Measurements from ENCODE around the gene OTOS. TPM values are rescaled to one million over a fixed set of nuclear protein-coding genes. Genes with fewer than 3 reads are reported as not detected.

The OTOS gene
- total and polyA plus RNA-seq, 2 of the 13 experiments (the other 11 are each of a cell fraction or from before 2014, with no cell fraction given), result not detected

- Histone ChIP-seq H3K4me3 (replicated peaks in 1 of 3; ENCODE audit: insufficient read depth in 1 of 3, low read depth in 2 of 3, low read length in 3 of 3) (no peak overlapping the region), H2AFZ (ENCODE audit: low read length) (no peak overlapping the region), H3K27me3 (ENCODE audit: control insufficient read depth in 1 of 2, insufficient read depth in 2 of 2, low read length in 2 of 2) (peaks cover 8 to 41% of the 10 kb centered on the region in 2 experiments), H3K4me2 (ENCODE audit: low read depth, low read length) (no peak overlapping the region), H3K9me3 (ENCODE audit: low read length) (no peaks in the 10 kb centered on the region), H4K20me1 (ENCODE audit: insufficient read depth, low read length) (no peaks in the 10 kb centered on the region), H3K9ac (ENCODE audit: insufficient read depth, low read depth, low read length) (no peak overlapping the region), H3K27ac (ENCODE audit: extremely low read length, insufficient read depth, low read length) (no peak overlapping the region), H3K79me2 (ENCODE audit: insufficient read depth, low read length) (no peaks in the 10 kb centered on the region), H3K36me3 (replicated peaks in 1 of 2; ENCODE audit: control insufficient read depth in 1 of 2, insufficient read depth in 2 of 2, low read length in 2 of 2) (no peaks in the 10 kb centered on the region), H3K4me1 (ENCODE audit: insufficient read depth, low read length) (no peaks in the 10 kb centered on the region)
- no peak for FAIRE-seq
- ChIA-PET POLR2A (no interaction called here), CTCF (ENCODE audit: low intra/inter-chr PET ratio, low total read pairs) (no interaction called here)
- no peak for DNase-seq (ENCODE audit: low spot score)
- WGBS (ENCODE audit: low lambda C conversion rate), result 3% methylated on average over 5 of the region's 5 CpGs
- in situ Hi-C loops (cut with HindIII; ENCODE audit: extremely low pct_ligation_motif_present, low pct_unique_long_range_greater_than_20kb), result no loop called here
- intact Hi-C loops (cut with micrococcal nuclease; ENCODE audit: unreplicated experiment), result no loop called here
- ATAC-seq, result no peak
- BruUV-seq (replicated peaks), result no TSS peak
- TF ChIP-seq AHDC1 (CRISPR knock-in tag; IDR thresholded peaks at IDR 0.05; ENCODE audit: borderline replicate concordance) (no peak), NKX3-1 (CRISPR knock-in tag; IDR thresholded peaks at IDR 0.05) (no peak), ZNF30 (CRISPR knock-in tag; IDR thresholded peaks at IDR 0.05) (no peak), ZNF850 (CRISPR knock-in tag; conservative IDR thresholded peaks at IDR 0.05) (no peak), POLR2G (IDR thresholded peaks at IDR 0.05; ENCODE audit: low read depth, low read length) (no peak), PITX1 (CRISPR knock-in tag; IDR thresholded peaks at IDR 0.05) (no peak), HMGXB4 (CRISPR knock-in tag; IDR thresholded peaks at IDR 0.05; ENCODE audit: borderline replicate concordance in 1 of 2, low read depth in 1 of 2) (no peak), ZNF614 (CRISPR knock-in tag; IDR thresholded peaks at IDR 0.05; ENCODE audit: borderline replicate concordance) (no peak), ZNF660 (CRISPR knock-in tag; IDR thresholded peaks at IDR 0.05; ENCODE audit: borderline replicate concordance, low read depth) (no peak)
- TF ChIP-seq, protein P1, sequence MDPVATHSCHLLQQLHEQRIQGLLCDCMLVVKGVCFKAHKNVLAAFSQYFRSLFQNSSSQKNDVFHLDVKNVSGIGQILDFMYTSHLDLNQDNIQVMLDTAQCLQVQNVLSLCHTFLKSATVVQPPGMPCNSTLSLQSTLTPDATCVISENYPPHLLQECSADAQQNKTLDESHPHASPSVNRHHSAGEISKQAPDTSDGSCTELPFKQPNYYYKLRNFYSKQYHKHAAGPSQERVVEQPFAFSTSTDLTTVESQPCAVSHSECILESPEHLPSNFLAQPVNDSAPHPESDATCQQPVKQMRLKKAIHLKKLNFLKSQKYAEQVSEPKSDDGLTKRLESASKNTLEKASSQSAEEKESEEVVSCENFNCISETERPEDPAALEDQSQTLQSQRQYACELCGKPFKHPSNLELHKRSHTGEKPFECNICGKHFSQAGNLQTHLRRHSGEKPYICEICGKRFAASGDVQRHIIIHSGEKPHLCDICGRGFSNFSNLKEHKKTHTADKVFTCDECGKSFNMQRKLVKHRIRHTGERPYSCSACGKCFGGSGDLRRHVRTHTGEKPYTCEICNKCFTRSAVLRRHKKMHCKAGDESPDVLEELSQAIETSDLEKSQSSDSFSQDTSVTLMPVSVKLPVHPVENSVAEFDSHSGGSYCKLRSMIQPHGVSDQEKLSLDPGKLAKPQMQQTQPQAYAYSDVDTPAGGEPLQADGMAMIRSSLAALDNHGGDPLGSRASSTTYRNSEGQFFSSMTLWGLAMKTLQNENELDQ (CRISPR knock-in tag; IDR thresholded peaks at IDR 0.05; ENCODE audit: borderline replicate concordance), result no peak
- TF ChIP-seq, protein P2, sequence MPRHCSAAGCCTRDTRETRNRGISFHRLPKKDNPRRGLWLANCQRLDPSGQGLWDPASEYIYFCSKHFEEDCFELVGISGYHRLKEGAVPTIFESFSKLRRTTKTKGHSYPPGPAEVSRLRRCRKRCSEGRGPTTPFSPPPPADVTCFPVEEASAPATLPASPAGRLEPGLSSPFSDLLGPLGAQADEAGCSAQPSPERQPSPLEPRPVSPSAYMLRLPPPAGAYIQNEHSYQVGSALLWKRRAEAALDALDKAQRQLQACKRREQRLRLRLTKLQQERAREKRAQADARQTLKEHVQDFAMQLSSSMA (CRISPR knock-in tag; IDR thresholded peaks at IDR 0.05), result no peak
Measured at GRCh38 chr2:240112914-240113690, 27.4 kb downstream of the OTOS start.
